Measurements from ENCODE around the gene ATP9B. TPM values are rescaled to one million over a fixed set of nuclear protein-coding genes. Genes with fewer than 3 reads are reported as not detected.

The ATP9B gene
- total RNA-seq, 1 donor from 2014 or later: 34.1 TPM

GRCh38 chr18:79151191-79151590 lies 82.0 kb downstream of the ATP9B start:
- H3K4me3 Mint-ChIP-seq: no peak overlapping the region
- no peak for DNase-seq (ENCODE audit: extremely low spot score, unreplicated experiment)
- H3K27ac Mint-ChIP-seq: no peak overlapping the region
- H3K27me3 Mint-ChIP-seq: no peaks in the 10 kb centered on the region
- no peak for TF ChIP-seq CTCF (conservative IDR thresholded peaks at IDR 0.05)
- H3K9me3 Mint-ChIP-seq: no peaks in the 10 kb centered on the region
- peaks cover 24% of the 10 kb centered on the region for H3K36me3 Mint-ChIP-seq
- H3K4me1 Mint-ChIP-seq (ENCODE audit: unreplicated experiment): no peaks in the 10 kb centered on the region

- H3K27ac Mint-ChIP-seq: no peak overlapping the region
- no peaks in the 10 kb centered on the region for H3K9me3 Mint-ChIP-seq
- H3K4me1 Mint-ChIP-seq (ENCODE audit: unreplicated experiment): no peaks in the 10 kb centered on the region
- H3K4me3 Mint-ChIP-seq: no peak overlapping the region
- TF ChIP-seq CTCF (conservative IDR thresholded peaks at IDR 0.05): no peak
- DNase-seq (ENCODE audit: extremely low spot score, unreplicated experiment): no peak
- peaks cover 32% of the 10 kb centered on the region for H3K36me3 Mint-ChIP-seq
- no peaks in the 10 kb centered on the region for H3K27me3 Mint-ChIP-seq
Observed at GRCh38 chr18:79156327-79156726, 87.1 kb downstream of the ATP9B start.

DNA sequence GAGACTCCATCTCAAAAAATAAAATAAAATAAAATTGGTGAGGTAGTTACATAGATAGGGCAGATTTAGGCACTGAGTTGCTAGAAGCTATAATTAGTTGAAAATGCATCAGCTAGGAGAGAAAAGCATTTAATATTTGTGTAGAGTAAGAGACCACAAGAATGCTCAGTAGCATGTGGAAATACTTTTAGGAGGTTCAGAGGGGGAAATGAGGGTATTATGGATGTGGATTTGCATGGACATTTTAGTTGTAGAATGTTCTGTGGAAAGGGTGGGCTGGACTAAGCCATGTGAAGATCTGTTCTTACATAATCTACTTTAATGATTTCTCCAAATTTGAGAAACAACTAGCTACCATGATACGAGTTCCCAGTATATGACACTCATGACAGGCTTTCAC lies 95.5 kb downstream of the ATP9B start:
- H3K27ac Mint-ChIP-seq: no peak overlapping the region

GRCh38 chr18:79166702-79167101 lies 97.5 kb downstream of the ATP9B start:
- TF ChIP-seq CTCF (conservative IDR thresholded peaks at IDR 0.05): no peak
- Mint-ChIP-seq H3K27ac (no peak overlapping the region), H3K27me3 (no peaks in the 10 kb centered on the region), H3K9me3 (no peaks in the 10 kb centered on the region), H3K4me3 (no peak overlapping the region), H3K36me3 (peaks cover 16% of the 10 kb centered on the region), H3K4me1 (ENCODE audit: unreplicated experiment) (no peaks in the 10 kb centered on the region)
- no peak for DNase-seq (ENCODE audit: extremely low spot score, unreplicated experiment)

More for the DNA sequence above, 95.5 kb downstream of the ATP9B start:
- DNase-seq (ENCODE audit: extremely low spot score, unreplicated experiment): no peak
- H3K27me3 Mint-ChIP-seq: no peaks in the 10 kb centered on the region
- H3K36me3 Mint-ChIP-seq: peaks cover 20% of the 10 kb centered on the region
- no peaks in the 10 kb centered on the region for H3K4me1 Mint-ChIP-seq (ENCODE audit: unreplicated experiment)
- no peak for TF ChIP-seq CTCF (conservative IDR thresholded peaks at IDR 0.05)
- no peak overlapping the region for H3K4me3 Mint-ChIP-seq
- no peaks in the 10 kb centered on the region for H3K9me3 Mint-ChIP-seq

GRCh38 chr18:79167526-79168190 lies 98.5 kb downstream of the ATP9B start:
- H3K27ac Mint-ChIP-seq: no peak overlapping the region
- no peaks in the 10 kb centered on the region for H3K4me1 Mint-ChIP-seq (ENCODE audit: unreplicated experiment)
- peaks cover 14% of the 10 kb centered on the region for H3K36me3 Mint-ChIP-seq
- no peaks in the 10 kb centered on the region for H3K27me3 Mint-ChIP-seq
- H3K4me3 Mint-ChIP-seq: no peak overlapping the region
- no peak for DNase-seq (ENCODE audit: extremely low spot score, unreplicated experiment)
- no peaks in the 10 kb centered on the region for H3K9me3 Mint-ChIP-seq
- no peak for TF ChIP-seq CTCF (conservative IDR thresholded peaks at IDR 0.05)
